ENCODE results near the gene NOS1AP.

GRCh38 chr1:162376691-162377090 is 307.2 kb downstream of the NOS1AP start, which contains the start of gene SPATA46:
- TF ChIP-seq EZH2 (IDR thresholded peaks at IDR 0.05; ENCODE audit: borderline replicate concordance, low read length) (no peak), CTCF (IDR thresholded peaks at IDR 0.05; ENCODE audit: low read length) (no peak)

Measured in OCI-LY1 (cell line).